ENCODE results near the gene HNF4A. TPM values are rescaled to one million over a fixed set of nuclear protein-coding genes. Genes with fewer than 3 reads are reported as not detected.

HNF4A gene
- total and polyA plus RNA-seq, 2 of the 13 experiments (the other 11 are each of a cell fraction or from before 2014, with no cell fraction given): 80.9 to 169 TPM

DNA sequence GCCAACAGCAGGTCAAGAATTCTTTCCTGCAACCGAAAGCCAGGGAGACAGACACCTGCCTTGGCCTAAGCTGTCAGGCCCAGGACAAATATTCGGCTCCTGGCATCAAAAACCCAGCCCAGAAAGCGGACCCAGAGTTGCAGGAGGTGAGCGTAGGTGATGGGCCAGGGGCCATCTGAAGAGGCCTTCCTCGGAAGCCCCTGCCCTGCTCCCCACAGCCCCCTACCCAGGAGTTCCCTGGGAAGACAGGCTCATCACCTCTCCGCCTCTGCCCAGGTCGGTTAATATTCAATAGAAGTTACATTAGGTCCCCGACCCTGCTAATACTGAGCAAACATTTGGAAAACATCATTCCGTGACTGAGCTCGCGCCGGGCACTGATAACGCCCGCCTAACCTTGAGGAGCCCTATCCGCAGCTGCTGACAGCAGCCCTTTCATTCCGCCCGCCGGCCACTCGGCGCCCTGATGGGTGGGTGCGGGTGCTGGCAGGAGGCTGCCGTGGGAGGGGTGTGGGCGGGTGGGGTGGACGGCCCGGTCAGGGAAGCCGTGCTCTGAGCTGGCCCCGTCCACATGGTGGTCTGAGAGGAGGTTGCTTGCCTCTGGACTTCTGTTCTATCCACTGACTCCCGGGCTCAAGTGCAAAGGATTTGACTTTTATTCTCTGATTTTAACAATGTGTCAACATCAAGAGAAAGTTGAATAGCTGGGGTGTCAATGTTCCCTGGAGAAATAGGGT is 55.7 kb downstream of the HNF4A start (continued):
- TF ChIP-seq, protein P1, sequence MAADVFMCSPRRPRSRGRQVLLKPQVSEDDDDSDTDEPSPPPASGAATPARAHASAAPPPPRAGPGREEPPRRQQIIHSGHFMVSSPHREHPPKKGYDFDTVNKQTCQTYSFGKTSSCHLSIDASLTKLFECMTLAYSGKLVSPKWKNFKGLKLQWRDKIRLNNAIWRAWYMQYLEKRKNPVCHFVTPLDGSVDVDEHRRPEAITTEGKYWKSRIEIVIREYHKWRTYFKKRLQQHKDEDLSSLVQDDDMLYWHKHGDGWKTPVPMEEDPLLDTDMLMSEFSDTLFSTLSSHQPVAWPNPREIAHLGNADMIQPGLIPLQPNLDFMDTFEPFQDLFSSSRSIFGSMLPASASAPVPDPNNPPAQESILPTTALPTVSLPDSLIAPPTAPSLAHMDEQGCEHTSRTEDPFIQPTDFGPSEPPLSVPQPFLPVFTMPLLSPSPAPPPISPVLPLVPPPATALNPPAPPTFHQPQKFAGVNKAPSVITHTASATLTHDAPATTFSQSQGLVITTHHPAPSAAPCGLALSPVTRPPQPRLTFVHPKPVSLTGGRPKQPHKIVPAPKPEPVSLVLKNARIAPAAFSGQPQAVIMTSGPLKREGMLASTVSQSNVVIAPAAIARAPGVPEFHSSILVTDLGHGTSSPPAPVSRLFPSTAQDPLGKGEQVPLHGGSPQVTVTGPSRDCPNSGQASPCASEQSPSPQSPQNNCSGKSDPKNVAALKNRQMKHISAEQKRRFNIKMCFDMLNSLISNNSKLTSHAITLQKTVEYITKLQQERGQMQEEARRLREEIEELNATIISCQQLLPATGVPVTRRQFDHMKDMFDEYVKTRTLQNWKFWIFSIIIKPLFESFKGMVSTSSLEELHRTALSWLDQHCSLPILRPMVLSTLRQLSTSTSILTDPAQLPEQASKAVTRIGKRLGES (CRISPR knock-in tag; IDR thresholded peaks at IDR 0.05; ENCODE audit: borderline replicate concordance): no peak
- TF ChIP-seq, protein P2, sequence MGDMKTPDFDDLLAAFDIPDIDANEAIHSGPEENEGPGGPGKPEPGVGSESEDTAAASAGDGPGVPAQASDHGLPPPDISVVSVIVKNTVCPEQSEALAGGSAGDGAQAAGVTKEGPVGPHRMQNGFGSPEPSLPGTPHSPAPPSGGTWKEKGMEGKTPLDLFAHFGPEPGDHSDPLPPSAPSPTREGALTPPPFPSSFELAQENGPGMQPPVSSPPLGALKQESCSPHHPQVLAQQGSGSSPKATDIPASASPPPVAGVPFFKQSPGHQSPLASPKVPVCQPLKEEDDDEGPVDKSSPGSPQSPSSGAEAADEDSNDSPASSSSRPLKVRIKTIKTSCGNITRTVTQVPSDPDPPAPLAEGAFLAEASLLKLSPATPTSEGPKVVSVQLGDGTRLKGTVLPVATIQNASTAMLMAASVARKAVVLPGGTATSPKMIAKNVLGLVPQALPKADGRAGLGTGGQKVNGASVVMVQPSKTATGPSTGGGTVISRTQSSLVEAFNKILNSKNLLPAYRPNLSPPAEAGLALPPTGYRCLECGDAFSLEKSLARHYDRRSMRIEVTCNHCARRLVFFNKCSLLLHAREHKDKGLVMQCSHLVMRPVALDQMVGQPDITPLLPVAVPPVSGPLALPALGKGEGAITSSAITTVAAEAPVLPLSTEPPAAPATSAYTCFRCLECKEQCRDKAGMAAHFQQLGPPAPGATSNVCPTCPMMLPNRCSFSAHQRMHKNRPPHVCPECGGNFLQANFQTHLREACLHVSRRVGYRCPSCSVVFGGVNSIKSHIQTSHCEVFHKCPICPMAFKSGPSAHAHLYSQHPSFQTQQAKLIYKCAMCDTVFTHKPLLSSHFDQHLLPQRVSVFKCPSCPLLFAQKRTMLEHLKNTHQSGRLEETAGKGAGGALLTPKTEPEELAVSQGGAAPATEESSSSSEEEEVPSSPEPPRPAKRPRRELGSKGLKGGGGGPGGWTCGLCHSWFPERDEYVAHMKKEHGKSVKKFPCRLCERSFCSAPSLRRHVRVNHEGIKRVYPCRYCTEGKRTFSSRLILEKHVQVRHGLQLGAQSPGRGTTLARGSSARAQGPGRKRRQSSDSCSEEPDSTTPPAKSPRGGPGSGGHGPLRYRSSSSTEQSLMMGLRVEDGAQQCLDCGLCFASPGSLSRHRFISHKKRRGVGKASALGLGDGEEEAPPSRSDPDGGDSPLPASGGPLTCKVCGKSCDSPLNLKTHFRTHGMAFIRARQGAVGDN (CRISPR knock-in tag; IDR thresholded peaks at IDR 0.05): peak; percentile 97
- TF ChIP-seq HNRNPL (IDR thresholded peaks at IDR 0.05; ENCODE audit: low read depth, low read length) (peak; percentile 90), SMARCC2 (IDR thresholded peaks at IDR 0.05) (no peak), ZFP36 (IDR thresholded peaks at IDR 0.05; ENCODE audit: borderline replicate concordance, low read depth, low read length, partially characterized antibody) (no peak), ZSCAN21 (CRISPR knock-in tag; IDR thresholded peaks at IDR 0.05; ENCODE audit: borderline replicate concordance) (peak; percentile 45), CENPT (CRISPR knock-in tag; IDR thresholded peaks at IDR 0.05; ENCODE audit: low read depth) (peak; percentile 12; the same call in 1 of the 2 replicates), ZNF781 (CRISPR knock-in tag; IDR thresholded peaks at IDR 0.05; ENCODE audit: borderline replicate concordance, not compliant biosample characterization) (no peak), ZNF780A (CRISPR knock-in tag; IDR thresholded peaks at IDR 0.05) (no peak), SNRNP70 (IDR thresholded peaks at IDR 0.05; ENCODE audit: low read depth, low read length) (no peak), REXO4 (CRISPR knock-in tag; IDR thresholded peaks at IDR 0.05; ENCODE audit: borderline replicate concordance) (no peak), PLRG1 (conservative IDR thresholded peaks at IDR 0.05) (no peak), ZBTB37 (CRISPR knock-in tag; IDR thresholded peaks at IDR 0.05) (peak; percentile 33; the same call in 1 of the 2 replicates)
- TF ChIP-seq, protein P3, sequence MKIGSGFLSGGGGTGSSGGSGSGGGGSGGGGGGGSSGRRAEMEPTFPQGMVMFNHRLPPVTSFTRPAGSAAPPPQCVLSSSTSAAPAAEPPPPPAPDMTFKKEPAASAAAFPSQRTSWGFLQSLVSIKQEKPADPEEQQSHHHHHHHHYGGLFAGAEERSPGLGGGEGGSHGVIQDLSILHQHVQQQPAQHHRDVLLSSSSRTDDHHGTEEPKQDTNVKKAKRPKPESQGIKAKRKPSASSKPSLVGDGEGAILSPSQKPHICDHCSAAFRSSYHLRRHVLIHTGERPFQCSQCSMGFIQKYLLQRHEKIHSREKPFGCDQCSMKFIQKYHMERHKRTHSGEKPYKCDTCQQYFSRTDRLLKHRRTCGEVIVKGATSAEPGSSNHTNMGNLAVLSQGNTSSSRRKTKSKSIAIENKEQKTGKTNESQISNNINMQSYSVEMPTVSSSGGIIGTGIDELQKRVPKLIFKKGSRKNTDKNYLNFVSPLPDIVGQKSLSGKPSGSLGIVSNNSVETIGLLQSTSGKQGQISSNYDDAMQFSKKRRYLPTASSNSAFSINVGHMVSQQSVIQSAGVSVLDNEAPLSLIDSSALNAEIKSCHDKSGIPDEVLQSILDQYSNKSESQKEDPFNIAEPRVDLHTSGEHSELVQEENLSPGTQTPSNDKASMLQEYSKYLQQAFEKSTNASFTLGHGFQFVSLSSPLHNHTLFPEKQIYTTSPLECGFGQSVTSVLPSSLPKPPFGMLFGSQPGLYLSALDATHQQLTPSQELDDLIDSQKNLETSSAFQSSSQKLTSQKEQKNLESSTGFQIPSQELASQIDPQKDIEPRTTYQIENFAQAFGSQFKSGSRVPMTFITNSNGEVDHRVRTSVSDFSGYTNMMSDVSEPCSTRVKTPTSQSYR (CRISPR knock-in tag; IDR thresholded peaks at IDR 0.05; ENCODE audit: borderline replicate concordance): peak; percentile 83; the same call in 1 of the 2 replicates
